HUES64 (cell line): ENCODE measurements around the gene SETSIP.
"Not testable (repeated sequence)": the region's sequence is repeated elsewhere in the genome, so short reads cannot be mapped to it uniquely, and the experiment has no call there.

Experiments used
- H3K27ac ChIP-seq: 2 replicates; pipeline ENCODE4 v1.7.0; 2013; ENCODE audit warnings: low read depth, low read length, inconsistent platforms
- H3K27me3 ChIP-seq: 2 replicates; pipeline ENCODE4 v1.6.1; 2013; ENCODE audit warnings: mild to moderate bottlenecking, low read length; ENCODE audit not compliant: insufficient read depth
- H3K36me3 ChIP-seq: 2 replicates; pipeline ENCODE4 v1.6.1; 2013; ENCODE audit warnings: mild to moderate bottlenecking, low read length; ENCODE audit not compliant: insufficient read depth
- H3K4me1 ChIP-seq: 2 replicates; pipeline ENCODE4 v1.6.1; 2013; ENCODE audit warnings: mild to moderate bottlenecking, low read length, moderate library complexity; ENCODE audit not compliant: insufficient read depth
- H3K4me3 ChIP-seq: 2 replicates; pipeline ENCODE4 v1.5.1; 2013; ENCODE audit warnings: mild to moderate bottlenecking, low read length, moderate library complexity
- H3K9ac ChIP-seq: 2 replicates; pipeline ENCODE4 v1.6.1; 2013; ENCODE audit warnings: mild to moderate bottlenecking, low read depth, low read length
- H3K9me3 ChIP-seq: 2 replicates; pipeline ENCODE4 v1.6.1; 2013; ENCODE audit warnings: low read depth, low read length; ENCODE audit not compliant: insufficient read depth
- WGBS: fragments of 150-250, 120-280 bp; methylation state at CpG from one replicate; pipeline ENCODE4 v1.1.7; 2013; ENCODE audit warnings: missing lambda C conversion rate; 5-methylcytosine and 5-hydroxymethylcytosine counted together

SETSIP gene

DNA sequence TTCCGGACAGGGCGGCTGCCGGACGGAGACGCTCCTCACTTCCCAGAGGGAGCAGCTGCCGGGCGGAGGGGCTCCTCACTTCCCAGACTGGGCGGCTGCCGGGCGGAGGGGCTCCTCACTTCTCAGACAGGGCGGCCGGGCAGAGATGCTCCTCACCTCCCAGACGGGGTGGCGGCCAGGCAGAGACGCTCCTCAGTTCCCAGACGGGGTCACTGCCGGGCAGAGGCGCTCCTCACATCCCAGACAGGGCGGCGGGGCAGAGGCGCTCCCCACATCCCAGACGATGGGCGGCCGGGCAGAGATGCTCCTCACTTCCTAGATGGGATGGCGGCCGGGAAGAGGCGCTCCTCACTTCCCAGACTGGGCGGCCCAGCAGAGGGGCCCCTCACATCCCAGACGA lies 49.2 kb downstream of the SETSIP start:
- not testable (repeated sequence) for H3K9ac ChIP-seq, H3K4me3 ChIP-seq, H3K27ac ChIP-seq, H3K36me3 ChIP-seq, H3K9me3 ChIP-seq, H3K4me1 ChIP-seq
- WGBS = 98% methylated on average over 29 of the region's 29 CpGs
- peaks cover 21% of the 10 kb centered on the region for H3K27me3 ChIP-seq
